Measurements from ENCODE around the gene ZDHHC17.
"Not testable (repeated sequence)": the region's sequence is repeated elsewhere in the genome, so short reads cannot be mapped to it uniquely, and the experiment has no call there.

GRCh38 chr12:76732188-76732587 lies 31.7 kb upstream of the ZDHHC17 start:
- TF ChIP-seq CTCF (CRISPR knock-in tag; IDR thresholded peaks at IDR 0.05); PREB (CRISPR knock-in tag; IDR thresholded peaks at IDR 0.05); EZH2 (conservative IDR thresholded peaks at IDR 0.05; ENCODE audit: low read depth, low read length); PRMT3 (CRISPR knock-in tag; IDR thresholded peaks at IDR 0.05; ENCODE audit: borderline replicate concordance, low read depth): not testable (repeated sequence)

All from HepG2 (cell line).